Coronary artery (tissue), 2 donors: ENCODE data around the gene SMIM35.
A peak's percentile ranks its signal among the peaks of the same experiment; 100 is the strongest.

ENCODE experiments used
- DNase-seq: peaks from one replicate; pipeline ENCODE4 v3.0.0-alpha.2; 2017; ENCODE audit warnings: low spot score
- H3K27ac ChIP-seq, 2 donors: fragments of 200-600 bp; sonication (generic); one replicate each; pipeline ENCODE4 v1.5.1; 2016 to 2019
- H3K4me3 ChIP-seq: fragments of 200-600 bp; sonication (generic); 2 replicates; pipeline ENCODE4 v1.5.1; 2016; ENCODE audit warnings: mild to moderate bottlenecking, moderate library complexity
- TF ChIP-seq, protein P1 (sequence below): fragments of 200-600 bp; sonication (generic); IDR thresholded peaks from one replicate; pipeline ENCODE4 v1.5.1; 2019; ENCODE audit warnings: antibody characterized with exemption

The SMIM35 gene

GRCh38 chr11:118061586-118062125 is 25.1 kb downstream of the SMIM35 start:
- peak; percentile 45 for DNase-seq

GRCh38 chr11:118060869-118061268 is 25.9 kb downstream of the SMIM35 start:
- DNase-seq: peak; percentile 52
- TF ChIP-seq, protein P1, sequence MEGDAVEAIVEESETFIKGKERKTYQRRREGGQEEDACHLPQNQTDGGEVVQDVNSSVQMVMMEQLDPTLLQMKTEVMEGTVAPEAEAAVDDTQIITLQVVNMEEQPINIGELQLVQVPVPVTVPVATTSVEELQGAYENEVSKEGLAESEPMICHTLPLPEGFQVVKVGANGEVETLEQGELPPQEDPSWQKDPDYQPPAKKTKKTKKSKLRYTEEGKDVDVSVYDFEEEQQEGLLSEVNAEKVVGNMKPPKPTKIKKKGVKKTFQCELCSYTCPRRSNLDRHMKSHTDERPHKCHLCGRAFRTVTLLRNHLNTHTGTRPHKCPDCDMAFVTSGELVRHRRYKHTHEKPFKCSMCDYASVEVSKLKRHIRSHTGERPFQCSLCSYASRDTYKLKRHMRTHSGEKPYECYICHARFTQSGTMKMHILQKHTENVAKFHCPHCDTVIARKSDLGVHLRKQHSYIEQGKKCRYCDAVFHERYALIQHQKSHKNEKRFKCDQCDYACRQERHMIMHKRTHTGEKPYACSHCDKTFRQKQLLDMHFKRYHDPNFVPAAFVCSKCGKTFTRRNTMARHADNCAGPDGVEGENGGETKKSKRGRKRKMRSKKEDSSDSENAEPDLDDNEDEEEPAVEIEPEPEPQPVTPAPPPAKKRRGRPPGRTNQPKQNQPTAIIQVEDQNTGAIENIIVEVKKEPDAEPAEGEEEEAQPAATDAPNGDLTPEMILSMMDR: no peak
- Histone ChIP-seq H3K4me3 (no peak overlapping the region), H3K27ac (no peak overlapping the region)

More at GRCh38 chr11:118061586-118062125, 25.1 kb downstream of the SMIM35 start:
- TF ChIP-seq, protein P1: no peak
- H3K4me3 ChIP-seq: no peak overlapping the region
- no peak overlapping the region for H3K27ac ChIP-seq

GRCh38 chr11:118060081-118060661 is 26.6 kb downstream of the SMIM35 start:
- DNase-seq: peak; percentile 50
- Histone ChIP-seq H3K4me3 (no peak overlapping the region), H3K27ac (no peak overlapping the region)
- TF ChIP-seq, protein P1: no peak

GRCh38 chr11:118059246-118059940 is 27.4 kb downstream of the SMIM35 start:
- TF ChIP-seq, protein P1: no peak
- no peak overlapping the region for H3K4me3 ChIP-seq
- peak; percentile 62 for DNase-seq
- no peak overlapping the region for H3K27ac ChIP-seq

DNA sequence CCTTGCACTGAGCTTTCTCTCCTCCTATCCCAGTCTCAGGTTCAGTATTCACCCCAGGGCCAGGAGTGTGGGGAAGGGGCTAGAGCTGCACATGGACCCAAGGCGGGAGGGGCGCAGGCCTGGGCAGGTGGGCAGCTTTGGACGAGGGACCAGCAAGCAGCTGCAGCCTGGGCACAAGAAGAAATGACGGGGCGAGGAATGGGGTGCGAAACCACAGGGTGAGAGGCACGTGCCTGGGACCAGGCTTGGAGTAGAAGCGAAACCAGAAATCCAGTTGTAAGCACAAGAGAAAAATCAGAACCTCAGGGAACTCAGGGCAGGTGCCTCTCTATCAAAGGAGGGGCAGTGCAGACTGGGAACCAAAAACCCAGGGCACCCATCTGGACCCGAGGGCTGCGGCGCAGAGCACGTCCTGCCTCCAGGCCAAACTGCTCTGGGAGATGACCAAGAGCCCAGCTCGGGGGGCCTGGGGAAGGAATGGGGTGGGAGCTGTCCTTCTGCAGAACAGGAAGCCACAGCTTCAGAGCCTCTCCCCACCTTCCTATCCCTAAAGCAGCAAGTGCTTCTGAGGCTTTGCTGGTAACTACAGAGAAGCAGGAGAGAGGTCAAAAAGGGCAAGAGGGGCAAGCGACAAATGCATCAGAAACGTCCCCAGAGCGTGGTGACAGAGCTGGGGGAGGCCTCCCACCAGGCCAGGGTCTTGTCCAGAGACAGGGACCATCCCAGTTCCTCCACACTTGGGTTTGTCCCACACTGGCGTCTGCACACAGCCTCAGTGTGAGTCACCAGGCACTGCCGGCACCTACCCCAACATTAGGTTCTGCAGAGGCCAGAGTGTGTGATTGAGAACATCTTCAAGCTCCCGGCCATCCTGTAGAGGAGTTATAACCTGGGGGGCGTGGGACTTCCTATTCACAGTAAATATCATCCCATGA is 28.2 kb downstream of the SMIM35 start:
- no peak overlapping the region for H3K4me3 ChIP-seq
- peak; percentile 67 for DNase-seq

More for the DNA sequence above, 28.2 kb downstream of the SMIM35 start:
- no peak overlapping the region for H3K27ac ChIP-seq
- TF ChIP-seq, protein P1: no peak
